Sigmoid colon (tissue), 7 donors: ENCODE measurements around the gene C10orf53. TPM values are rescaled to one million over a fixed set of nuclear protein-coding genes. Genes with fewer than 3 reads are reported as not detected.

Experiments
- DNase-seq: peaks from one replicate; pipeline ENCODE4 v3.0.0-alpha.2; 2019
- H3K27ac ChIP-seq, 4 donors: fragments of 200-600 bp; sonication (generic); one replicate each; pipeline ENCODE4 v1.5.1; 2016 to 2019; ENCODE audit warnings: mild to moderate bottlenecking in 1 of 4
- H3K27me3 ChIP-seq, 3 donors: fragments of 200-600 bp; sonication (generic); one replicate each; pipeline ENCODE4 v1.5.1; 2019; ENCODE audit warnings: mild to moderate bottlenecking in 1 of 3
- H3K36me3 ChIP-seq, 4 donors: fragments of 200-600 bp; sonication (generic); one replicate each; pipeline ENCODE4 v1.5.1; 2016 to 2019
- H3K4me1 ChIP-seq, 4 donors: fragments of 200-600 bp; sonication (generic); one replicate each; pipeline ENCODE4 v1.5.1; 2017 to 2019
- H3K4me3 ChIP-seq, 4 donors: fragments of 200-600 bp; sonication (generic); one replicate each; pipeline ENCODE4 v1.5.1; 2017 to 2019; ENCODE audit warnings: mild to moderate bottlenecking in 2 of 4, moderate library complexity in 1 of 4
- H3K9me3 ChIP-seq, 4 donors: fragments of 200-600 bp in 3 of 4; sonication (generic) in 3 of 4; one replicate each; pipeline versions ENCODE4 v1.5.1 to v1.6.1; 2013 to 2019
- EP300 ChIP-seq, 4 donors: sonication (generic); formaldehyde crosslinking; IDR thresholded peaks; one replicate each; pipeline ENCODE4 v1.6.1; 2017; ENCODE audit warnings: antibody characterized with exemption in 4 of 4
- POLR2A ChIP-seq, 2 donors: fragments of 450-650 bp; IDR thresholded peaks; one replicate each; pipeline ENCODE4 v1.6.1; 2016; ENCODE audit warnings: antibody characterized with exemption in 2 of 2, mild to moderate bottlenecking in 2 of 2, moderate library complexity in 2 of 2
- POLR2AphosphoS5 ChIP-seq, 4 donors: sonication (generic); formaldehyde crosslinking; IDR thresholded peaks; one replicate each; pipeline ENCODE4 v1.6.1; 2017; ENCODE audit warnings: antibody characterized with exemption in 4 of 4
- WGBS, 2 donors: extraction: QIAGEN DNeasy Blood & Tissue Kit; methylation state at CpG; one replicate each; pipeline ENCODE4 v1.1.7; 2013; 5-methylcytosine and 5-hydroxymethylcytosine counted together
- intact Hi-C: fragments of 100-400 bp; cut with DNase I; formaldehyde crosslinking; loops from one replicate; pipeline ENCODE4 v1.15.1; 2023
- polyA plus RNA-seq, 3 donors: library from polyadenylated mRNA; stranded (reverse); fragments of 200-250 nt; gene quantifications; one replicate each; pipeline ENCODE4 v1.2.3, GENCODE V29; 2013
- total RNA-seq, 4 donors: library from RNA; depleted of rRNA; stranded (reverse); fragments of >200 nt; gene quantifications; one replicate each; pipeline ENCODE4 v1.1.0, GENCODE V29; 2016
- TF ChIP-seq, protein P1 (sequence below), 4 experiments: fragments of 450-650 bp in 3 of 4; fragments of 200-600 bp in 1 of 4; IDR thresholded peaks; one replicate each; pipeline ENCODE4 v1.5.1; 2016 to 2019; ENCODE audit warnings: antibody characterized with exemption in 4 of 4, mild to moderate bottlenecking in 3 of 4, moderate library complexity in 2 of 4
- donor health status: healthy with polysubstance abuse.
- donor health status: Bipolar disorder and iron deficiency.
- donor health status: healthy.

C10orf53 gene
- total and polyA plus RNA-seq, 7 donors, result not detected

DNA sequence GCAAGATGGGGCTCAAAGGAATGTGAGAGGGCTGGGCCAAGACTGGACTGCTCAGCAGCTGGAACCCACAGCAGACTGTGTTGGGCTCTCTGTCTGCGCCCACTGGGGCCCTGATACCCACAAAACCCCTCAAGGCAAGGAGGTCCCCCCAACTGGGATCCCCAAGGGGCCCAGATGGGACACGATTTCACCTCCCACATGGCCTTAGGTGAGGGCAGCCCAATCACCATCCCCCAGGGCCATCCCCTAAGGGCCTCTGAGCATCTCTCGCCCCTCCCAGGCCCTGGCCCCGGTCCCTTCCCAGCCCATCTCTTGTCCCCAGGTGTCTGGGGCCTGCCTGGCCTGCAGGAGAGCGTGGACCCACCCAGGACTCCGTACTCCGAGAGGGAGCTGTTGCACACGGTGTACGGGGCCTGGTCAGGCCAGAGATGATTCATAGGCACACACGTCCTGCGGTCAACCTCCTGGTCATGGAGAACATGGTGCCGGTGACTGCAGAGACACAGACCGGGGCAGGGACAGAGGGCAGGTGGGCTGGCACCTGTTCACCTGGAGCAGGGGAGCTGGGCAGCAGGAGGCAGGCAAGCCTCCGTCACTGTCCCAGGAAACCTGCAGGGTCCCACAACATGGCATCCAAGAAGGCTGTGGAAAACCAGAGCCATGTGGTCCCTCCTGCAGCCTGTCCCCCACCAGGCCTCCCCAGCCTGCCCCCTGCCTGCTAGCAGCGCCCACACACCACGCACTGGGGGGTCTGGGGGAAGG lies 61.1 kb downstream of the C10orf53 start:
- Histone ChIP-seq H3K4me3 (no peak overlapping the region), H3K36me3 (no peaks in the 10 kb centered on the region), H3K27ac (no peak overlapping the region), H3K27me3 (no peaks in the 10 kb centered on the region), H3K9me3 (no peaks in the 10 kb centered on the region), H3K4me1 (no peaks in the 10 kb centered on the region)
- intact Hi-C loops, result no loop called here
- DNase-seq, result no peak
- TF ChIP-seq POLR2AphosphoS5 (IDR thresholded peaks at IDR 0.05) (no peak), EP300 (IDR thresholded peaks at IDR 0.05) (no peak), POLR2A (IDR thresholded peaks at IDR 0.05) (no peak)
- TF ChIP-seq, protein P1, sequence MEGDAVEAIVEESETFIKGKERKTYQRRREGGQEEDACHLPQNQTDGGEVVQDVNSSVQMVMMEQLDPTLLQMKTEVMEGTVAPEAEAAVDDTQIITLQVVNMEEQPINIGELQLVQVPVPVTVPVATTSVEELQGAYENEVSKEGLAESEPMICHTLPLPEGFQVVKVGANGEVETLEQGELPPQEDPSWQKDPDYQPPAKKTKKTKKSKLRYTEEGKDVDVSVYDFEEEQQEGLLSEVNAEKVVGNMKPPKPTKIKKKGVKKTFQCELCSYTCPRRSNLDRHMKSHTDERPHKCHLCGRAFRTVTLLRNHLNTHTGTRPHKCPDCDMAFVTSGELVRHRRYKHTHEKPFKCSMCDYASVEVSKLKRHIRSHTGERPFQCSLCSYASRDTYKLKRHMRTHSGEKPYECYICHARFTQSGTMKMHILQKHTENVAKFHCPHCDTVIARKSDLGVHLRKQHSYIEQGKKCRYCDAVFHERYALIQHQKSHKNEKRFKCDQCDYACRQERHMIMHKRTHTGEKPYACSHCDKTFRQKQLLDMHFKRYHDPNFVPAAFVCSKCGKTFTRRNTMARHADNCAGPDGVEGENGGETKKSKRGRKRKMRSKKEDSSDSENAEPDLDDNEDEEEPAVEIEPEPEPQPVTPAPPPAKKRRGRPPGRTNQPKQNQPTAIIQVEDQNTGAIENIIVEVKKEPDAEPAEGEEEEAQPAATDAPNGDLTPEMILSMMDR (IDR thresholded peaks at IDR 0.05), result no peak
- WGBS, 2 donors, result 87 to 94% methylated on average over 16 of the region's 16 CpGs

DNA sequence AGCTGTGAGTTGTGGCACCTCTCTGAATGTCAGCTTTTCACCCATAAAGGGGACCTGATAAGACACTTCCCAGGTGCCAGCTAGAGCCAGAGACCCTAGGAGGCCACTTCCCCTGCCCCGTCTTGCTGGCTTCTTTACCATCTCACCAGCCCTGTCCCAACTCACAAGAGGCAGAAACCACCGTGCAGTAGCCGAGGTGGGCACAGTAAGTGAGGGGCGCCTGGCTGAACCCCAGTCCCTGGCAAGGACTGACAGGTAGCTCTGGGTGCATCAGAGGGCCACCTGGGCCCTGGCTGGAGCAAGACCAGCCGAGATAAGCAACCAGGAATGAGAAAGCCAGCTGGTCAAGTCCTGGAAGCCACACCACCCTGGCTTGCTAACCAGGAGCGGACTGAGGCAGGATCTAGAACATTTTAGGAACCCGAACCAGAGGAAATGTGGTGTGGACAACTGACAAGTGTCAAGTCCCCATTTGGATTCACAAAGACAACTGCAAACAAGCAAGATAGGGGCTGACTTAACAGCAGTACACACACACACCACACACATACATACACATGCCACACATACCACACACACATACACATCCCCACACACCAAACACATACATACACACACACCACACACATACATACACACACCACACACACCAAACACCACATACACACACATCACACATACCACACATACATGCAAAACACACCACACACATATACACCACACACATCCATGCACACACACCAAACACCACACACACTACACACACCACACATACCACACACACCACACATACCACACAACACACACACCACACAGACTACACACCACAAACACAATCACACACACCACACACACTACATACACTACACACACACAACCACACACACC lies 61.9 kb downstream of the C10orf53 start:
- Histone ChIP-seq H3K4me1 (no peaks in the 10 kb centered on the region), H3K4me3 (no peak overlapping the region), H3K36me3 (no peaks in the 10 kb centered on the region), H3K27me3 (no peaks in the 10 kb centered on the region), H3K9me3 (no peaks in the 10 kb centered on the region), H3K27ac (no peak overlapping the region)
- 75 to 83% methylated on average over 7 of the region's 7 CpGs for WGBS, 2 donors
- TF ChIP-seq EP300 (IDR thresholded peaks at IDR 0.05), result no peak
- TF ChIP-seq, protein P1 (IDR thresholded peaks at IDR 0.05), result no peak
- no peak for TF ChIP-seq POLR2A (IDR thresholded peaks at IDR 0.05)
- TF ChIP-seq POLR2AphosphoS5 (IDR thresholded peaks at IDR 0.05), result no peak
- intact Hi-C loops, result no loop called here
- DNase-seq, result no peak

DNA sequence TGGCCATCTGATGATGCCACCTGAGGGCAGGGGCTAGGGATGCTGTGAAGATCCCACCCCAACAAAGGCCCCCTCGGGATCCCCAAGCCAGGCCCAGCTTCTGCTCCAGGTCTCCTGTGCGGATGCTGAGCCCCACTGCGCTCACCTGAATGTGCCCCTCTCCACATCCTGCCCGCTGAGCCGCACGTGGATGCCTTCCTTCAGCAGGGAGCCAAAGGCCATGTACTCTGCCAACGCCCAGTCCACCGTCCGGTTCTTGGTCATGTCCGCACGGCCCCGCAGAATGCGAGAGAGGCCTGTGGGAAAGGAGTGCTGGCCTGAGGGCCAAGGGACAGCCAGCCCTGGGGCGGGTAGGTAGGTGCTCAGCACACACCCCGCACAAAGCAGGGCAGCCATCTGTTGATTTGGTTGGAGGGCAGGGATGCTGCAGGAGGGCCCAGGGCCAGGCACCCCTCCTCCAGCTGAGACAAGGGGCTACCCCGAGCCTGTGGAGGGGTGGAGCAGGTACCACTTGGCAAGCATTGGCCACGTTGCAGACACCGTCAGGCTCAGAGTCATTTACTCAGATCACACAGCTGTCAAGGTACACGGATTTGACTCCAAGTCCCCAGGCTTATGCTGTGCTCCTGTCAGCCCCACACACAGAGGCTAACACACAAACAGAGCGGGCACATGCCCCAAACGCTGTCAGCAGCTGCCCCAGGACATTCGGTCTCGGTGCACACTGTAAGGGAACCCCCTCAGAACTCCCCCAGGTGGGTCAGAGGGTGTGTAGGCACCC lies 63.4 kb downstream of the C10orf53 start:
- no peak for TF ChIP-seq POLR2A (IDR thresholded peaks at IDR 0.05)
- TF ChIP-seq POLR2AphosphoS5 (IDR thresholded peaks at IDR 0.05), result no peak
- TF ChIP-seq, protein P1 (IDR thresholded peaks at IDR 0.05), result no peak
- no peak for TF ChIP-seq EP300 (IDR thresholded peaks at IDR 0.05)
- 91% methylated on average over 23 of the region's 23 CpGs for WGBS, 2 donors
- DNase-seq, result no peak
- H3K27me3 ChIP-seq, result no peaks in the 10 kb centered on the region
- H3K9me3 ChIP-seq, result no peaks in the 10 kb centered on the region
- no peak overlapping the region for H3K4me3 ChIP-seq
- no peaks in the 10 kb centered on the region for H3K36me3 ChIP-seq
- intact Hi-C loops, result no loop called here
- no peak overlapping the region for H3K27ac ChIP-seq
- H3K4me1 ChIP-seq, result no peaks in the 10 kb centered on the region

DNA sequence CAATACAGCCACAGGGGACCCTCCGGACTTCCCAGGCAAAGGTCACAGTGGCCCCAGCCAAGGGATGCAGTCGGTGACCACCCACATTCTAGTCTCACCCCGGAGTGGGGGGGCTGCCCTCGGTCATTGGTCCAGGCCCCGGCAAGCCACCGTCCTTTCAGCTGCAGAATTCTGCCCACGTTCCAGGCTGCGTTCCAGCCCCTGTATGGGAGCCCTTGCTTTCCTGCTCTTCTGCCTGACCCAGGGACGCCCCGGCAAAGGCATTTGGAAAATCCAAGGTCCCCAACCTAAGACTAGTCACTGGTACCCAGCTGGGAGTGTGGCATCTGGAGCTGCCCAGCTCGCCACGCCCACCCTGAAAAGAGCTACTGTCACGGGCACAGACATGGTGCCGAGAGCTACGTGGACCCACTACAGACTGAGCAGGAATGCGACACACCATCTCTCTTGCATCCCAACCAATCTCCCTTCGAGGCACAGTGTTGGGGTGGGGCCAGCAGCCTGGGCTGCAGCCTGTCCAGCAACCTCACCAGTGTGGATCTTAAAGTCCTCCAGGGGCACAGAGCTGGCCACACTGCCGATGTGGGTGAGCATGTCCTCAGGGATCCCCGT lies 64.1 kb downstream of the C10orf53 start:
- no peak overlapping the region for H3K27ac ChIP-seq
- H3K36me3 ChIP-seq, result no peaks in the 10 kb centered on the region
- H3K4me3 ChIP-seq, result no peak overlapping the region
- H3K9me3 ChIP-seq, result no peaks in the 10 kb centered on the region
- TF ChIP-seq EP300 (IDR thresholded peaks at IDR 0.05) (no peak), POLR2AphosphoS5 (IDR thresholded peaks at IDR 0.05) (no peak), POLR2A (IDR thresholded peaks at IDR 0.05) (no peak)
- TF ChIP-seq, protein P1 (IDR thresholded peaks at IDR 0.05), result no peak
- intact Hi-C loops, result no loop called here
- no peak for DNase-seq
- 89 to 90% methylated on average over 19 of the region's 19 CpGs for WGBS, 2 donors
- H3K27me3 ChIP-seq, result no peaks in the 10 kb centered on the region
- H3K4me1 ChIP-seq, result no peaks in the 10 kb centered on the region
